Smooth muscle cell (in vitro differentiated cells): ENCODE measurements around the gene FOCAD. TPM values are rescaled to one million over a fixed set of nuclear protein-coding genes. Genes with fewer than 3 reads are reported as not detected.
"Not testable (repeated sequence)": the region's sequence is repeated elsewhere in the genome, so short reads cannot be mapped to it uniquely, and the experiment has no call there.

Source experiments
- DNase-seq: peaks from one replicate; lab custom pipeline; 2025; ENCODE audit not compliant: unreplicated experiment; lab: John Stamatoyannopoulos, UW
- H2AFZ ChIP-seq: fragments of 200-600 bp; sonication (generic); 2 replicates; pipeline ENCODE4 v1.6.0; 2016; ENCODE audit warnings: antibody characterized with exemption, low read depth, mild to moderate bottlenecking
- H3F3A ChIP-seq: fragments of 200-600 bp; sonication (generic); 2 replicates; pipeline ENCODE4 v1.6.0; 2017; ENCODE audit warnings: antibody characterized with exemption, low read depth
- H3K27ac ChIP-seq: fragments of 200-600 bp; sonication (generic); 2 replicates; pipeline ENCODE4 v1.5.1; 2016; ENCODE audit warnings: low read depth, mild to moderate bottlenecking
- H3K27me3 ChIP-seq: fragments of 200-600 bp; sonication (generic); 2 replicates; pipeline ENCODE4 v1.6.1; 2016; ENCODE audit warnings: low read depth, mild to moderate bottlenecking
- H3K36me3 ChIP-seq: fragments of 200-600 bp; sonication (generic); 2 replicates; pipeline ENCODE4 v1.5.1; 2016; ENCODE audit warnings: low read depth
- H3K4me1 ChIP-seq: fragments of 200-600 bp; sonication (generic); 2 replicates; pipeline ENCODE4 v1.5.1; 2016; ENCODE audit warnings: low read depth
- H3K4me2 ChIP-seq: fragments of 200-600 bp; sonication (generic); 2 replicates; pipeline ENCODE4 v1.6.0; 2016; ENCODE audit warnings: mild to moderate bottlenecking
- H3K4me3 ChIP-seq: fragments of 200-600 bp; sonication (generic); 2 replicates; pipeline ENCODE4 v1.5.1; 2016; ENCODE audit warnings: mild to moderate bottlenecking
- H3K79me2 ChIP-seq: fragments of 200-600 bp; sonication (generic); 2 replicates; pipeline ENCODE4 v1.6.0; 2016; ENCODE audit warnings: low read depth, mild to moderate bottlenecking
- H3K9ac ChIP-seq: fragments of 200-600 bp; sonication (generic); 2 replicates; pipeline ENCODE4 v1.6.0; 2016; ENCODE audit warnings: low read depth
- H3K9me3 ChIP-seq: fragments of 200-600 bp; sonication (generic); replicated peaks from 2 replicates; pipeline ENCODE4 v1.5.1; 2016; ENCODE audit warnings: low read depth
- H4K20me1 ChIP-seq: fragments of 200-600 bp; sonication (generic); 2 replicates; pipeline ENCODE4 v1.6.0; 2016; ENCODE audit warnings: low read depth
- WGBS: methylation state at CpG from one replicate; pipeline ENCODE4 v1.1.7; 2016; ENCODE audit warnings: low lambda C conversion rate; 5-methylcytosine and 5-hydroxymethylcytosine counted together
- polyA plus RNA-seq: library from polyadenylated mRNA; unstranded; fragments of >200 nt; fragmentation: Nextera tagmentation; extraction: Ambion mirVana; gene quantifications from 2 replicates; pipeline ENCODE4 v1.2.1, GENCODE V29; 2016
- total RNA-seq: library from RNA; depleted of rRNA; stranded (reverse); fragments of >200 nt; gene quantifications from 2 replicates; pipeline ENCODE4 v1.2.3, GENCODE V29; 2014
- TF ChIP-seq, protein P1 (sequence below): fragments of 200-600 bp; sonication (generic); IDR thresholded peaks from 2 replicates; pipeline ENCODE4 v1.5.1; 2017; ENCODE audit warnings: borderline replicate concordance, mild to moderate bottlenecking, antibody characterized with exemption; ENCODE audit not compliant: insufficient read depth, poor library complexity, severe bottlenecking

Gene FOCAD
- total and polyA plus RNA-seq, 2 experiments from 2014 or later: 31.0 to 106 TPM

DNA sequence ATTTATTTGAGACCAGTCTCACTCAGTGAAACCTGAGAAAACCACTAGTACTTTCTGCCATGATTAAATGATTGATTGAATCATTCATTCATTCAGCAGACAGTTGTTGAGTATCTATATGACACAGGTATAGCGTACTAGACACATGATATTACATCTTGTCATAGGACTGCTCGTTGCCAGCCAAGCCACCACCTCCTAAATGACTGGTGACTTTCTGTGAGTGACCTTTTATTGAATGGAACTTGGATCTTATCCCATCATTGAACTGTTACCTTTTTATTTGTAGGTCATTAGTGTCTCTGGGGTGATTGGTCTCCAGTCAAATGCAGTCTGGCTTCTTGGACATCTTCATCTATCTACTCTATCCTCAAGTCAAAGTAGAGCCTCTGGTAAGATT, 266.6 kb downstream of the FOCAD start:
- Histone ChIP-seq H3K4me3 (no peak overlapping the region), H3K27ac (no peak overlapping the region), H2AFZ (no peak overlapping the region), H4K20me1 (no peaks in the 10 kb centered on the region), H3K4me2 (no peak overlapping the region), H3K4me1 (no peaks in the 10 kb centered on the region), H3K79me2 (no peaks in the 10 kb centered on the region), H3K36me3 (no peaks in the 10 kb centered on the region), H3K9ac (no peak overlapping the region), H3K9me3 (no peaks in the 10 kb centered on the region), H3K27me3 (no peaks in the 10 kb centered on the region), H3F3A (no peaks in the 10 kb centered on the region)
- DNase-seq: no peak
- WGBS: 92% methylated on average over 2 of the region's 2 CpGs
- TF ChIP-seq, protein P1, sequence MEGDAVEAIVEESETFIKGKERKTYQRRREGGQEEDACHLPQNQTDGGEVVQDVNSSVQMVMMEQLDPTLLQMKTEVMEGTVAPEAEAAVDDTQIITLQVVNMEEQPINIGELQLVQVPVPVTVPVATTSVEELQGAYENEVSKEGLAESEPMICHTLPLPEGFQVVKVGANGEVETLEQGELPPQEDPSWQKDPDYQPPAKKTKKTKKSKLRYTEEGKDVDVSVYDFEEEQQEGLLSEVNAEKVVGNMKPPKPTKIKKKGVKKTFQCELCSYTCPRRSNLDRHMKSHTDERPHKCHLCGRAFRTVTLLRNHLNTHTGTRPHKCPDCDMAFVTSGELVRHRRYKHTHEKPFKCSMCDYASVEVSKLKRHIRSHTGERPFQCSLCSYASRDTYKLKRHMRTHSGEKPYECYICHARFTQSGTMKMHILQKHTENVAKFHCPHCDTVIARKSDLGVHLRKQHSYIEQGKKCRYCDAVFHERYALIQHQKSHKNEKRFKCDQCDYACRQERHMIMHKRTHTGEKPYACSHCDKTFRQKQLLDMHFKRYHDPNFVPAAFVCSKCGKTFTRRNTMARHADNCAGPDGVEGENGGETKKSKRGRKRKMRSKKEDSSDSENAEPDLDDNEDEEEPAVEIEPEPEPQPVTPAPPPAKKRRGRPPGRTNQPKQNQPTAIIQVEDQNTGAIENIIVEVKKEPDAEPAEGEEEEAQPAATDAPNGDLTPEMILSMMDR: no peak

DNA sequence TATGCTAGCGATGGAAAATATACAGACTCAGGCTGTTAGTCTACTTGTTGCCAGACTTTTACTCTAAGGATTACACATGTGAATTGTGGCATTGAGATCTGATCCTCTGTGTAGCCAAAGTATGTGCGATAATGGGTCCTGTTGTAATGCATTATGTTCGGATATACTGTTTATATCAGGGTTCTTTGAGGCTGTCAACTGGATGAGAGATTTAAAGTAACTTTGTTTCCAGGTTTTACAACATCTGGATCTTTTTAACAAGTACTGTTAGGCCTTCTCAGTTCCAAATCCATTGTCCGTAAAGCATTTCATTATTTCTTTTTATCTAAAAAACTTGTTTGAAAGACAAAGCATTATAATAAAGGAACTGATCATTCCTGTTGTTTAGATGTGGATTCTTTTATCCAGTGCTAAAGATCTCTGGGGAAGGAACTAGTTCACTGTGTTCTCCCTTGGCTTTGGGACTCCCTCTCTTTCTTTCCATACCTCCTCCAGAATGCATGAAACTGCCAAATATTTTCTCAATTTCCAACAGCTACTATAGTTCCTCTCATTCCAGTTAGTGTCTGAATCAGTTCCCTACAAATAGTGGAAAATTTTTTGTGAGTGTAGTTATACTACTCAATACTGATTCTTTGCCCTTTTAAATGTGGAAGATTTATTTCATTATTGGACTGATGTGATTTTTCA, 278.6 kb downstream of the FOCAD start:
- 94% methylated on average over 4 of the region's 4 CpGs for WGBS
- Histone ChIP-seq H3K36me3 (peaks cover 12% of the 10 kb centered on the region), H3K79me2 (no peaks in the 10 kb centered on the region), H3K4me2 (no peak overlapping the region), H3F3A (no peaks in the 10 kb centered on the region), H3K9ac (no peak overlapping the region), H3K4me1 (no peaks in the 10 kb centered on the region), H3K27me3 (no peaks in the 10 kb centered on the region), H3K27ac (no peak overlapping the region), H4K20me1 (no peaks in the 10 kb centered on the region), H2AFZ (no peak overlapping the region), H3K4me3 (no peak overlapping the region), H3K9me3 (peaks cover 6% of the 10 kb centered on the region)
- DNase-seq: no peak
- TF ChIP-seq, protein P1: no peak

DNA sequence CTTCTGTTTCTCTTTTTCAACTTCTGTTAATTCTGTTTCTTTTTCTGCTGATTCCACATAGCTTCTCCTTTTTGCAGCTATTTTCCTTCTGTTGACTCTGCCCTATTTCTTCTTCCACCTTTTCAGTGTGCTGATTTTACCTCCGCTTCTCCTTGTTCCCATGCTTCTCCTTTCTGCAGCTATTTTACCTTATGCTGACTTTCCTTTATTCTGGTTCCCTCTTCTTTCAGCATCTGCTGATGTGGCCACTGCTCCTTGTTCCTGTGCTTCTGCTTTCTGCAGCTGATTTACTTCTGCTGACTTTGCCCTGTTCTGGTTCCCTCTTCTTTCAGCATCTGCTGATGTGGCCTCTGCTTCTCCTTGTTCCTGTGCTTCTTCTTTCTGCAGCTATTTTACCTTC, 288.6 kb downstream of the FOCAD start:
- Histone ChIP-seq H3K9me3 (peaks cover 12% of the 10 kb centered on the region), H2AFZ (no peak overlapping the region), H3K4me3 (no peak overlapping the region), H3K79me2 (no peaks in the 10 kb centered on the region), H3K27me3 (no peaks in the 10 kb centered on the region), H3K27ac (no peak overlapping the region), H3K36me3 (peaks cover 14% of the 10 kb centered on the region), H3F3A (no peaks in the 10 kb centered on the region), H4K20me1 (no peaks in the 10 kb centered on the region), H3K4me1 (no peaks in the 10 kb centered on the region), H3K4me2 (no peak overlapping the region), H3K9ac (no peak overlapping the region)
- 94% methylated on average over 1 of the region's 1 CpG for WGBS
- TF ChIP-seq, protein P1: no peak
- DNase-seq: no peak

DNA sequence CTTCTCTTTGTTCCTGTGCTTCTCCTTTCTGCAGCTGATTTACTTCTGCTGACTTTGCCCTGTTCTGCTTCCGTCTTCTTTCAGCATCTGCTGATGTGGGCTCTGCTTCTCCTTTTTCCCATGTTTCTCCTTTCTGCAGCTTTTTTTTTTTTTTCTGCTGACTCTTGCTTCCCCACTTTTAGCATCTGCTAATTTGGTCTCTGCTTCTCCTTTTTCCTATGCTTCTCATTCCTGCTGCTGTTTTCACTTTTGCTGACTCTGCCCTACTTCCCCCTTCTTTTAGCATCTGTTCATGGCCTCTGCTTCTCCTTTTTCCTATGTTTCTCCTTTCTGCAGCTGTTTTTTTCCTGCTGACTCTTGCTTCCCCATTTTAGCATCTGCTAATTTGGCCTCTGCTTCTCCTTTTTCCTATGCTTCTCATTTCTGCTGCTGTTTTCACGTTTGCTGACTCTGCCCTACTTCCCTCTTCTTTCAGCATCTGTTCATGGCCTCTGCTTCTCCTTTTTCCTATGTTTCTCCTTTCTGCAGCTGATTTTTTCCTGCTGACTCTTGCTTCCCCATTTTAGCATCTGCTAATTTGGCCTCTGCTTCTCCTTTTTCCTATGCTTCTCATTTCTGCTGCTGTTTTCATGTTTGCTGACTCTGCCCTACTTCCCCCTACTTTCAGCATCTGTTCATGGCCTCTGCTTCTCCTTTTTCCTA, 289.3 kb downstream of the FOCAD start:
- not testable (repeated sequence) for H3K9ac ChIP-seq, H3K79me2 ChIP-seq, H2AFZ ChIP-seq, H3K4me1 ChIP-seq, DNase-seq, H4K20me1 ChIP-seq, H3K4me3 ChIP-seq, H3F3A ChIP-seq, H3K4me2 ChIP-seq, H3K27me3 ChIP-seq, H3K27ac ChIP-seq
- 97% methylated on average over 2 of the region's 2 CpGs for WGBS
- peaks cover 19% of the 10 kb centered on the region for H3K36me3 ChIP-seq
- H3K9me3 ChIP-seq: peaks cover 12% of the 10 kb centered on the region

DNA sequence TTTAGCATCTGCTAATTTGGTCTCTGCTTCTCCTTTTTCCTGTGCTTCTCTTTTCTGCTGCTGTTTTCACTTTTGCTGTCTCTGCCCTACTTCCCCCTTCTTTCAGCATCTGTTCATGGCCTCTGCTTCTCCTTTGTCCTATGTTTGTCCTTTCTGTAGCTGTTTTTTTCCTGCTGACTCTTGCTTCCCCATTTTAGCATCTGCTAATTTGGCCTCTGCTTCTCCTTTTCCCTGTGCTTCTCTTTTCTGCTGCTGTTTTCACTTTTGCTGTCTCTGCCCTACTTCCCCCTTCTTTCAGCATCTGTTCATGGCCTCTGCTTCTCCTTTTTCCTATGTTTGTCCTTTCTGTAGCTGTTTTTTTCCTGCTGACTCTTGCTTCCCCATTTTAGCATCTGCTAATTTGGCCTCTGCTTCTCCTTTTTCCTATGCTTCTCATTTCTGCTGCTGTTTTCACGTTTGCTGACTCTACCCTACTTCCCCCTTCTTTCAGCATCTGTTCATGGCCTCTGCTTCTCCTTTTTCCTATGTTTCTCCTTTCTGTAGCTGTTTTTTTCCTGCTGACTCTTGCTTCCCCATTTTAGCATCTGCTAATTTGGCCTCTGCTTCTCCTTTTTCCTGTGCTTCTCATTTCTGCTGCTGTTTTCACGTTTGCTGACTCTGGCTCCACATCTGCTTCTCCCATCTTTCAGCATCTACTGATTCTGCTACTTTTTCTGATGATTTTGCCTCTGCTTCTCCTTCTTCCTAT, 290.3 kb downstream of the FOCAD start:
- H3K79me2 ChIP-seq, H4K20me1 ChIP-seq, H3K4me1 ChIP-seq, H3K9me3 ChIP-seq, H3K27me3 ChIP-seq, DNase-seq, H3K4me3 ChIP-seq, H3K4me2 ChIP-seq, H2AFZ ChIP-seq, H3F3A ChIP-seq, H3K9ac ChIP-seq, H3K27ac ChIP-seq: not testable (repeated sequence)
- H3K36me3 ChIP-seq: peaks cover 11% of the 10 kb centered on the region
- 100% methylated on average over 2 of the region's 2 CpGs for WGBS
